SK-N-MC (cell line): ENCODE data around the gene CTBP2.

Experiments
- EZH2 ChIP-seq: fragments of 200-600 bp; sonication (generic); IDR thresholded peaks from one replicate; pipeline ENCODE4 v1.6.1; 2017; ENCODE audit warnings: antibody characterized with exemption
- FOXP2 ChIP-seq: optimal IDR thresholded peaks from 2 replicates; pipeline ENCODE3; 2011; ENCODE audit warnings: mild to moderate bottlenecking, moderate library complexity; ENCODE audit not compliant: insufficient read depth; ENCODE audit errors: extremely low read length, control extremely low read depth
- POLR2AphosphoS5 ChIP-seq: IDR thresholded peaks from 2 replicates; pipeline ENCODE4 v1.6.1; 2012; ENCODE audit warnings: mild to moderate bottlenecking, low read depth, low read length, borderline replicate concordance

DNA sequence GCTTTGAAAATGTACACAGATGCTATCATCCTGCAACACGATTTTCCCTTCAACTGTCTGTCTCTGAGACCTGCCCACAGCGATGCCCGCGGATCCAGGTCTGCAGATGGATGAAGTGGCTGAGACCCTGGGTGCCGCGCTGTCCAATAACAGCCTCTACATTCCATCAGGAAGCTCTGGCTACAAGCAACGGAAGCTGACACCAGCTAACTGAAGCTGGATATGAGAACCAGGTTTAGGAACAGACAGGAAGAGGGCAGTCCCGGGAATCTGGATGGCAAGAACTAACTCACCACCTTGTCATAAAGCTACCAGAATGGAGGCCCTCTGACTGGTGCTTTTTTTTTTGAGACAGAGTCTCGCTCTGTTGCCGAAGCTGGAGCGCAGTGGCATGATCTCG is 32.3 kb upstream of the CTBP2 start:
- TF ChIP-seq EZH2 (no peak), POLR2AphosphoS5 (no peak), FOXP2 (no peak)
